Measurements from ENCODE around the gene ANTXRL.

Gene ANTXRL

GRCh38 chr10:46305986-46306385 is 19.2 kb downstream of the ANTXRL start:
- Histone ChIP-seq H3K23ac (ENCODE audit: low read length) (no peak overlapping the region), H3K4me3 (ENCODE audit: low read depth, low read length) (no peak overlapping the region), H4K8ac (ENCODE audit: low read depth, low read length) (no peak overlapping the region), H2BK120ac (ENCODE audit: insufficient read depth, low read length, poor library complexity) (no peak overlapping the region), H2AFZ (ENCODE audit: insufficient read depth, low read length, poor library complexity) (no peak overlapping the region), H3K27me3 (ENCODE audit: insufficient read depth, low read length) (no peaks in the 10 kb centered on the region), H2BK5ac (ENCODE audit: low read depth, low read length, poor library complexity) (no peak overlapping the region), H3K18ac (ENCODE audit: low read length) (no peak overlapping the region), H2BK12ac (ENCODE audit: low read length) (no peak overlapping the region), H3K79me2 (ENCODE audit: control insufficient read depth, insufficient read depth, low read length, poor library complexity) (no peaks in the 10 kb centered on the region), H3K4ac (ENCODE audit: low read depth, low read length) (no peak overlapping the region), H4K91ac (ENCODE audit: low read depth, low read length) (no peak overlapping the region), H3K4me1 (ENCODE audit: control insufficient read depth in 1 of 2, insufficient read depth in 2 of 2, low read length in 2 of 2) (peaks cover 0 to under 1% of the 10 kb centered on the region in 2 experiments), H3K36me3 (ENCODE audit: control insufficient read depth in 1 of 2, insufficient read depth in 2 of 2, low read length in 2 of 2) (no peaks in the 10 kb centered on the region), H3K9ac (ENCODE audit: low read length) (no peak overlapping the region), H3K14ac (ENCODE audit: low read length) (no peak overlapping the region), H3K79me1 (ENCODE audit: low read length) (peaks cover 3% of the 10 kb centered on the region), H3K4me2 (ENCODE audit: low read length) (no peak overlapping the region), H2AK5ac (ENCODE audit: low read length) (no peak overlapping the region), H3K27ac (ENCODE audit: low read depth, low read length) (no peak overlapping the region), H4K12ac (ENCODE audit: low read depth, low read length) (no peak overlapping the region), H3K9me3 (ENCODE audit: insufficient read depth, low read depth, low read length) (no peaks in the 10 kb centered on the region)
- no CpG with 5 or more reads among the region's 1 CpG for WGBS (ENCODE audit: extremely low coverage, insufficient coverage, insufficient read length)
- DNase-seq = peak in 1 of 2 donors; percentile 62

- Histone ChIP-seq H4K91ac (ENCODE audit: low read depth, low read length) (no peak overlapping the region), H3K4me1 (ENCODE audit: control insufficient read depth in 1 of 2, insufficient read depth in 2 of 2, low read length in 2 of 2) (peaks cover 3 to 7% of the 10 kb centered on the region in 2 experiments), H4K12ac (ENCODE audit: low read depth, low read length) (no peak overlapping the region), H2BK12ac (ENCODE audit: low read length) (no peak overlapping the region), H3K9me3 (ENCODE audit: insufficient read depth, low read depth, low read length) (no peaks in the 10 kb centered on the region), H2BK5ac (ENCODE audit: low read depth, low read length, poor library complexity) (no peak overlapping the region), H3K36me3 (ENCODE audit: control insufficient read depth in 1 of 2, insufficient read depth in 2 of 2, low read length in 2 of 2) (no peaks in the 10 kb centered on the region), H3K14ac (ENCODE audit: low read length) (no peak overlapping the region), H2BK120ac (ENCODE audit: insufficient read depth, low read length, poor library complexity) (no peak overlapping the region), H4K8ac (ENCODE audit: low read depth, low read length) (no peak overlapping the region), H3K4ac (ENCODE audit: low read depth, low read length) (no peak overlapping the region), H3K18ac (ENCODE audit: low read length) (no peak overlapping the region), H3K4me2 (ENCODE audit: low read length) (no peak overlapping the region), H3K4me3 (ENCODE audit: low read depth, low read length) (no peak overlapping the region), H2AK5ac (ENCODE audit: low read length) (no peak overlapping the region), H2AFZ (ENCODE audit: insufficient read depth, low read length, poor library complexity) (no peak overlapping the region), H3K79me2 (ENCODE audit: control insufficient read depth, insufficient read depth, low read length, poor library complexity) (no peaks in the 10 kb centered on the region), H3K23ac (ENCODE audit: low read length) (no peak overlapping the region), H3K79me1 (ENCODE audit: low read length) (peaks cover 3% of the 10 kb centered on the region), H3K27ac (ENCODE audit: low read depth, low read length) (no peak overlapping the region), H3K27me3 (ENCODE audit: insufficient read depth, low read length) (no peaks in the 10 kb centered on the region), H3K9ac (ENCODE audit: low read length) (peak overlapping the region; percentile 18)
- DNase-seq = peak; percentile 95 to 97
- WGBS (ENCODE audit: extremely low coverage, insufficient coverage, insufficient read length) = no CpG with 5 or more reads among the region's 5 CpGs
Measured at GRCh38 chr10:46306516-46307184, 19.9 kb downstream of the ANTXRL start.

- H3K4ac ChIP-seq (ENCODE audit: low read depth, low read length) = no peak overlapping the region
Measured at GRCh38 chr10:46307281-46308112, 20.7 kb downstream of the ANTXRL start.

GRCh38 chr10:46308113-46308415 is 21.3 kb downstream of the ANTXRL start:
- H2BK120ac ChIP-seq (ENCODE audit: insufficient read depth, low read length, poor library complexity) = no peak overlapping the region
- peaks cover 2% of the 10 kb centered on the region for H3K79me2 ChIP-seq (ENCODE audit: control insufficient read depth, insufficient read depth, low read length, poor library complexity)
- H3K9me3 ChIP-seq (ENCODE audit: insufficient read depth, low read depth, low read length) = no peaks in the 10 kb centered on the region
- H3K18ac ChIP-seq (ENCODE audit: low read length) = no peak overlapping the region
- H3K9ac ChIP-seq (ENCODE audit: low read length) = no peak overlapping the region
- no peak overlapping the region for H2BK12ac ChIP-seq (ENCODE audit: low read length)
- no peaks in the 10 kb centered on the region for H3K36me3 ChIP-seq (ENCODE audit: control insufficient read depth in 1 of 2, insufficient read depth in 2 of 2, low read length in 2 of 2)
- H3K4me3 ChIP-seq (ENCODE audit: low read depth, low read length) = no peak overlapping the region
- no peak overlapping the region for H3K4me2 ChIP-seq (ENCODE audit: low read length)
- peak overlapping the region; percentile 28 for H4K91ac ChIP-seq (ENCODE audit: low read depth, low read length)
- H3K14ac ChIP-seq (ENCODE audit: low read length) = no peak overlapping the region
- H3K27me3 ChIP-seq (ENCODE audit: insufficient read depth, low read length) = no peaks in the 10 kb centered on the region
- H2AFZ ChIP-seq (ENCODE audit: insufficient read depth, low read length, poor library complexity) = no peak overlapping the region
- no peak overlapping the region for H3K4ac ChIP-seq (ENCODE audit: low read depth, low read length)
- no peak overlapping the region for H4K12ac ChIP-seq (ENCODE audit: low read depth, low read length)
- peak overlapping the region; percentile 56 for H2AK5ac ChIP-seq (ENCODE audit: low read length)
- no peak overlapping the region for H3K23ac ChIP-seq (ENCODE audit: low read length)
- no peak for DNase-seq
- peaks cover 7% of the 10 kb centered on the region for H3K79me1 ChIP-seq (ENCODE audit: low read length)
- no peak overlapping the region for H2BK5ac ChIP-seq (ENCODE audit: low read depth, low read length, poor library complexity)
- H3K27ac ChIP-seq (ENCODE audit: low read depth, low read length) = no peak overlapping the region
- peaks cover 7 to 13% of the 10 kb centered on the region in 2 experiments for H3K4me1 ChIP-seq (ENCODE audit: control insufficient read depth in 1 of 2, insufficient read depth in 2 of 2, low read length in 2 of 2)
- H4K8ac ChIP-seq (ENCODE audit: low read depth, low read length) = no peak overlapping the region
- WGBS (ENCODE audit: extremely low coverage, insufficient coverage, insufficient read length) = no CpG with 5 or more reads among the region's 4 CpGs

More at GRCh38 chr10:46307281-46308112, 20.7 kb downstream of the ANTXRL start:
- peak overlapping the region; percentile 28 for H4K91ac ChIP-seq (ENCODE audit: low read depth, low read length)
- no peak overlapping the region for H3K14ac ChIP-seq (ENCODE audit: low read length)
- peak; percentile 76 to 78 for DNase-seq
- peak overlapping the region; percentile 56 for H2AK5ac ChIP-seq (ENCODE audit: low read length)
- no peak overlapping the region for H4K12ac ChIP-seq (ENCODE audit: low read depth, low read length)
- no peak overlapping the region for H3K4me3 ChIP-seq (ENCODE audit: low read depth, low read length)
- no peak overlapping the region for H3K23ac ChIP-seq (ENCODE audit: low read length)
- H2BK120ac ChIP-seq (ENCODE audit: insufficient read depth, low read length, poor library complexity) = no peak overlapping the region
- no peak overlapping the region for H3K9ac ChIP-seq (ENCODE audit: low read length)
- no peaks in the 10 kb centered on the region for H3K79me2 ChIP-seq (ENCODE audit: control insufficient read depth, insufficient read depth, low read length, poor library complexity)
- no peak overlapping the region for H2BK5ac ChIP-seq (ENCODE audit: low read depth, low read length, poor library complexity)
- no CpG with 5 or more reads among the region's 10 CpGs for WGBS (ENCODE audit: extremely low coverage, insufficient coverage, insufficient read length)
- no peak overlapping the region for H2BK12ac ChIP-seq (ENCODE audit: low read length)
- peaks cover 5% of the 10 kb centered on the region for H3K79me1 ChIP-seq (ENCODE audit: low read length)
- H2AFZ ChIP-seq (ENCODE audit: insufficient read depth, low read length, poor library complexity) = no peak overlapping the region
- H4K8ac ChIP-seq (ENCODE audit: low read depth, low read length) = no peak overlapping the region
- no peak overlapping the region for H3K4me2 ChIP-seq (ENCODE audit: low read length)
- H3K27ac ChIP-seq (ENCODE audit: low read depth, low read length) = no peak overlapping the region
- H3K4me1 ChIP-seq (ENCODE audit: control insufficient read depth in 1 of 2, insufficient read depth in 2 of 2, low read length in 2 of 2) = peaks cover 4 to 10% of the 10 kb centered on the region in 2 experiments
- H3K36me3 ChIP-seq (ENCODE audit: control insufficient read depth in 1 of 2, insufficient read depth in 2 of 2, low read length in 2 of 2) = no peaks in the 10 kb centered on the region
- H3K27me3 ChIP-seq (ENCODE audit: insufficient read depth, low read length) = no peaks in the 10 kb centered on the region
- no peaks in the 10 kb centered on the region for H3K9me3 ChIP-seq (ENCODE audit: insufficient read depth, low read depth, low read length)
- H3K18ac ChIP-seq (ENCODE audit: low read length) = no peak overlapping the region

Measured in trophoblast cell (in vitro differentiated cells and primary cell).